Muscle layer of colon (tissue), 2 donors: ENCODE data around the gene H2AZ2.
"Not testable (repeated sequence)": the region's sequence is repeated elsewhere in the genome, so short reads cannot be mapped to it uniquely, and the experiment has no call there.

Experiments
- H3K27ac ChIP-seq: one replicate; pipeline ENCODE4 v1.7.0; 2013; ENCODE audit warnings: low read depth, mild to moderate bottlenecking, low read length, moderate library complexity
- H3K27me3 ChIP-seq, 2 donors: one replicate each; pipeline ENCODE4 v1.7.0; 2013; ENCODE audit warnings: low read length in 2 of 2, mild to moderate bottlenecking in 2 of 2; ENCODE audit not compliant: insufficient read depth in 2 of 2, control insufficient read depth in 1 of 2
- H3K36me3 ChIP-seq: one replicate; pipeline ENCODE4 v1.7.0; 2013; ENCODE audit warnings: mild to moderate bottlenecking, low read length; ENCODE audit not compliant: insufficient read depth
- H3K4me1 ChIP-seq: one replicate; pipeline ENCODE4 v1.7.0; 2013; ENCODE audit warnings: mild to moderate bottlenecking, low read length; ENCODE audit not compliant: insufficient read depth
- H3K4me3 ChIP-seq, 2 donors: one replicate each; pipeline ENCODE4 v1.7.0; 2013; ENCODE audit warnings: low read length in 2 of 2, low read depth in 1 of 2, mild to moderate bottlenecking in 1 of 2, moderate library complexity in 1 of 2
- H3K9ac ChIP-seq: one replicate; pipeline ENCODE4 v1.7.0; 2013; ENCODE audit warnings: low read length
- H3K9me3 ChIP-seq: one replicate; pipeline ENCODE4 v1.7.0; 2013; ENCODE audit warnings: mild to moderate bottlenecking, low read length
- donor health status: abdominal sarcoma.
- donor health status: Adenocarcinoma of cecum.

H2AZ2 gene

GRCh38 chr7:44883961-44884620, 36.2 kb upstream of the H2AZ2 start:
- no peaks in the 10 kb centered on the region for H3K27me3 ChIP-seq
- H3K9me3 ChIP-seq, result no peaks in the 10 kb centered on the region
- peak overlapping the region; percentile 95 for H3K27ac ChIP-seq
- peaks cover 11% of the 10 kb centered on the region for H3K36me3 ChIP-seq
- peaks cover 51% of the 10 kb centered on the region for H3K4me1 ChIP-seq
- H3K4me3 ChIP-seq, result peak overlapping the region; percentile 85 to 88
- peak overlapping the region; percentile 86 for H3K9ac ChIP-seq

DNA sequence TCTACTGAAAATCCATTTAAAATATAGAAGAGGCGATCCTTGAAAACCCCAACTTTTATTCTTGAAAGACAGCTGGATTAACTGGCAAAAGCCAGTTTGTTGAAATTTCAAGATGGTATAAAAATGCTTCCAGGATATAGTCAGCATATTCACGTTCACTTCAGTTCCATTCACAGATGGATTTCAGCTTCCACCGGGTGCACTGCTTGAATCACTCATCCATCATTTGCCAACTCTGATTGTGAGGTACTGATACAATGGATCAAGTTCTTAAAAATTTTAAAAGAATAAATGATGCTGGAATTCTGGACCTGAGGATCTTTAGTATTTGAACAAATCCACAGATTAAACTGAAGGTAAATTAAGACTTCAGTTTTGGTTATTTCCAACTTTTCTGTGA, 35.0 kb upstream of the H2AZ2 start:
- H3K9me3 ChIP-seq, result no peaks in the 10 kb centered on the region
- H3K36me3 ChIP-seq, result peaks cover 11% of the 10 kb centered on the region
- H3K9ac ChIP-seq, result no peak overlapping the region
- H3K27me3 ChIP-seq, result no peaks in the 10 kb centered on the region
- H3K4me3 ChIP-seq, result peak overlapping the region in 1 of 2 donors; percentile 88
- no peak overlapping the region for H3K27ac ChIP-seq
- peaks cover 52% of the 10 kb centered on the region for H3K4me1 ChIP-seq

DNA sequence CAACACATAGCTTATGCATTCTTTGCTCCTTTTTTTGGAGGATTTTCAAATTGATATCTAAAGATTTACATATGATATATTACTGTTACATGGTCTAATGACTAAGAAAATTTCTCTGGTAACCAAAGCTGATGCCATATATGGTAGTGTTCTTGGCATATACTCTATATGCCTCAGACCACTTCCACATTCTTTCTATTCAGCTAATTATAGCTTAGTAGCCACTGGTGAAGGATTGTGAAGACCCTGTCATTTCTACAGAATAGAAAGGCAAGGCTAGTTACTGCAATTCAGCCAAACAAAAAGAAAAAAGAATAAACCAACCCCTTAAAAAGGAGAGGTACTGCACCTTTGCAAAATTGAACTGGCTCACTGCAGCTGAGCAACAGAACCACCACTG, 33.7 kb upstream of the H2AZ2 start:
- Histone ChIP-seq H3K4me1 (peaks cover 63% of the 10 kb centered on the region), H3K27me3 (no peaks in the 10 kb centered on the region), H3K9me3 (no peaks in the 10 kb centered on the region), H3K36me3 (peaks cover 14% of the 10 kb centered on the region), H3K27ac (peak overlapping the region; percentile 13), H3K4me3 (peak overlapping the region; percentile 49 to 88), H3K9ac (no peak overlapping the region)

DNA sequence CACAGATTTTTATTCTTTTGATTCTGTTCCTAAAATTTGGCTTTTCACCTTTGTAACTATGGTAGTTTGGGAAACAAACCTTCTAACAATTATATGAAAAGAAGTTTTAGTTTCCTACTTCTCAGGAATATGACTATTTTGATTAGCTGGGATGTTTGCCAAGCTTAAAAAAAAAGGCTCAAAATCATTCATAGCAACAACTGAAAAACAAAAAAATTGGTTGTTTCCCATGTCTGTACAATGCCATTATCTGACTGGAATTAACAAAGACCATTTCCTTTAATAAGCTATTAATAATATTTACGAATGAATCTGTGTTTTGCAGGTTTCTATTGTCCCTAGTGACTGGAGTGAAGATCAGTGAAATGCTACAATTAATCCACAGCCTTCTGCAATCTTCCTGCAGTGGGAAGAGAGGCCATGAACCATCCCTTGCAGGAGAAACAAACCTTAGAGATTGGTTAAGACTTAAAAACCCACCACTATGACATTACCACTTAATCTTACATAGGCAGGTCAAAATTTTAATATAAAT, 33.2 kb upstream of the H2AZ2 start:
- peaks cover 63% of the 10 kb centered on the region for H3K4me1 ChIP-seq
- peak overlapping the region; percentile 12 for H3K9ac ChIP-seq
- no peaks in the 10 kb centered on the region for H3K27me3 ChIP-seq
- peak overlapping the region; percentile 1 to 88 for H3K4me3 ChIP-seq
- H3K27ac ChIP-seq, result no peak overlapping the region
- H3K36me3 ChIP-seq, result peaks cover 17% of the 10 kb centered on the region
- no peaks in the 10 kb centered on the region for H3K9me3 ChIP-seq

DNA sequence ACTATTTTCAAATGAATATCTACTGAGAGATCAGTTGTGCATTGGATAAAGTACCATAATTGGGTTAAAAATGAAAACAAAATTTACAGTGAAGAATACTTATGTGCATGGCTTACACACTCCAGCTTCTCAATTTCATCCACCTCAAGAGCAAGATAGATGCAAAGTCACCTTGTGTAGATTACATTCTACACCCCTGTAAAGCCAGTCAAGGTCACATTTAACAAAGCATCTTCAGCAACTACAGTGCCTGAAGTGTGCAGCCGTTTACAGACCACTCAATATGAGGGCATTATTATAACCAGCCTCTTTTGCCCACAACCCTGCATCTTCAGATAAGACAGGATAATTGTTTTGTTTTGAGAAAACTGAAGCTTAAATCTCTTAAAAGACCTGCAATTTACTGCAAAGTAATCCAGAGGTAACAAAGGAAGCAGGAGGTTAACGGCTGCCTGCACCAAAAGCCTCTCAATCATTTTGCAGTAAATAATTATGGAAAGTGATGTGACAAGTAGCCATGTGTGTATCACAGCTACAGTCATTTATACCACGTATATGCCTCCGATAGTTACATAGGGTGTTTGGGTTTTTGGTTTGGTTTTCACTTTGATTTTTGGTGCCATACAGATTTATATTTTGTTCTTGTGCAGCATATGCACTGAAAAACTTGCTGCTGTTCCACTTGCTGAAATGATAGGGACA, 32.6 kb upstream of the H2AZ2 start:
- Histone ChIP-seq H3K36me3 (peaks cover 17% of the 10 kb centered on the region), H3K9me3 (no peaks in the 10 kb centered on the region), H3K4me1 (peaks cover 60% of the 10 kb centered on the region), H3K27ac (no peak overlapping the region), H3K4me3 (peak overlapping the region in 1 of 2 donors; percentile 32), H3K9ac (peak overlapping the region; percentile 12), H3K27me3 (no peaks in the 10 kb centered on the region)

- no peaks in the 10 kb centered on the region for H3K27me3 ChIP-seq
- no peak overlapping the region for H3K4me3 ChIP-seq
- peaks cover 32% of the 10 kb centered on the region for H3K4me1 ChIP-seq
- H3K27ac ChIP-seq, result no peak overlapping the region
- no peak overlapping the region for H3K9ac ChIP-seq
- H3K9me3 ChIP-seq, result no peaks in the 10 kb centered on the region
- H3K36me3 ChIP-seq, result peaks cover 6% of the 10 kb centered on the region
Measured at GRCh38 chr7:44876393-44876792, 28.5 kb upstream of the H2AZ2 start.

DNA sequence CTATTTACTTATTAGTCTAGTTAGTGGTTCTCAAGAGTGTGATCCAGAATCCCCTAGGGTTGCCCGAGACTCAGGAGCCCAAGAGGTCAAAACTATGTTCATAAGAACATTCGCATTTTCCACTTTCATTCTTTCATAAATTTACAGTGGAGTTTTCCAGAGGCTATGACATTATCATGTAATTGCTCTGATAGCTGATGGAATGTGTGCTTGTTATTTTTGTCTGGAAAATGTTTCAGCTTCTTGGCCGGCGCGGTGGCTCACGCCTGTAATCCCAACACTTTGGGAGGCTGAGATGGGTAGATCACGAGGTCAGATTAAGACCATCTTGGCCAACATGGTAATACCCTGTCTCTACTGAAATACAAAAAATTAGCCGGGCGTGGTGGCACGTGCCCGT, 27.4 kb upstream of the H2AZ2 start:
- Histone ChIP-seq H3K9ac (no peak overlapping the region), H3K9me3 (no peaks in the 10 kb centered on the region), H3K36me3 (peaks cover 6% of the 10 kb centered on the region), H3K4me1 (peaks cover 26% of the 10 kb centered on the region), H3K4me3 (no peak overlapping the region), H3K27me3 (no peaks in the 10 kb centered on the region), H3K27ac (no peak overlapping the region)

- Histone ChIP-seq H3K36me3 (peaks cover 6% of the 10 kb centered on the region), H3K4me1 (peaks cover 15% of the 10 kb centered on the region), H3K27me3 (no peaks in the 10 kb centered on the region), H3K27ac (no peak overlapping the region), H3K9me3 (no peaks in the 10 kb centered on the region), H3K9ac (no peak overlapping the region), H3K4me3 (no peak overlapping the region)
Measured at GRCh38 chr7:44872787-44873186, 24.9 kb upstream of the H2AZ2 start.

GRCh38 chr7:44871918-44872317, 24.0 kb upstream of the H2AZ2 start:
- H3K27me3 ChIP-seq, H3K27ac ChIP-seq, H3K9ac ChIP-seq, H3K36me3 ChIP-seq, H3K4me3 ChIP-seq, H3K9me3 ChIP-seq: not testable (repeated sequence)
- peaks cover 16% of the 10 kb centered on the region for H3K4me1 ChIP-seq

DNA sequence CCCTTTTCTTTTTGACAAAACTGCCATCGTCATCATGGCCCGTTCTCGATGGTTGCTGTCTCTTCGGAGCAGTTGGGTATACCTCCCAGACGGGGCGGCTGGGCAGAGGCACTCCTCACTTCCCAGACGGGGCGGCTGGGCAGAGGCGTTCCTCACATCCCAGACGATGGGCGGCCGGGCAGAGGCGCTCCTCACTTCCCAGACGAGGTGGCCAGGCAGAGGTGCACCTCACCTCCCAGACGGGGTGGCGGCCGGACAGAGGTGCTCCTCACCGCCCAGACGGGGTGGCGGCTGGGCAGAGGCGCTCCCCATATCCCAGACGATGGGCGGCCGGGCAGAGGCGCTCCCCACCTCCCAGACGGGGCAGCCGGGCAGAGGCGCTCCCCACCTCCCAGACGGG, 22.9 kb upstream of the H2AZ2 start:
- not testable (repeated sequence) for H3K27ac ChIP-seq

DNA sequence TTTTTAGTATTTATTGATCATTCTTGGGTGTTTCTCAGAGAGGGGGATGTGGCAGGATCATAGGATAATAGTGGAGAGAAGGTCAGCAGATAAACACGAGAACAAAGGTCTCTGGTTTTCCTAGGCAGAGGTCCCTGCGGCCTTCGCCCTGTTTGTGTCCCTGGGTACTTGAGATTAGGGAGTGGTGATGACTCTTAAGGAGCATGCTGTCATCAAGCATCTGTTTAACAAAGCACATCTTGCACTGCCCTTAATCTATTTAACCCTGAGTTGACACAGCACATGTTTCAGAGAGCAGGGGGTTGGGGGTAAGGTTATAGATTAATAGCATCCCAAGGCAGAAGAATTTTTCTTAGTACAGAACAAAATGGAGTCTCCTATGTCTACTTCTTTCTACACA, 22.4 kb upstream of the H2AZ2 start:
- not testable (repeated sequence) for H3K27ac ChIP-seq

More for the DNA sequence above, 22.9 kb upstream of the H2AZ2 start:
- H3K9ac ChIP-seq, H3K36me3 ChIP-seq, H3K27me3 ChIP-seq, H3K9me3 ChIP-seq, H3K4me3 ChIP-seq: not testable (repeated sequence)
- H3K4me1 ChIP-seq, result peaks cover 10% of the 10 kb centered on the region

More for the DNA sequence above, 22.4 kb upstream of the H2AZ2 start:
- not testable (repeated sequence) for H3K9me3 ChIP-seq, H3K4me3 ChIP-seq, H3K27me3 ChIP-seq, H3K9ac ChIP-seq, H3K36me3 ChIP-seq
- peaks cover 10% of the 10 kb centered on the region for H3K4me1 ChIP-seq
